Brain pericyte (primary cell): ENCODE results near the gene FHIP1A.

Experiments
- DNase-seq: peaks from one replicate; pipeline ENCODE4 v3.0.0-alpha.2; 2012; ENCODE audit warnings: low read depth, low spot score

FHIP1A gene

DNA sequence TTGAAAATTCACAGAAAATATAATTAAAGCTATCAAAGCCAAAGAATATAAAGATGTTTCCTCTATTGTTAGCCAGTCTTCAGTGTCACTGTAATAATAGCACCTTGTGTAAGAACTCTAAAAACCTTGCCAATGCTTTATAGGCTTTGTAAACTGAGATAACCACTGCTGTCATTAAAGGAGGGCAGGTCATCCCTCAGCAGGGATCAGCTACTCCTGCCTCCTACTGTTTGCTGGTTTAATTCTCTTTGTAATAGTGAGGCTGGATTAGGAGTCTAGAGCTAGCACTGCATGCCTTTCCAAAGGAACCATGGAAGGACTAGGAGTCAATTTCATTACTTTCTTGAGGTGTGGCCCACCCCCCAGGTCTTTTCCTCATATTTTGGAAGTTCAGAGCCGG lies 46.2 kb downstream of the FHIP1A start:
- no peak for DNase-seq

DNA sequence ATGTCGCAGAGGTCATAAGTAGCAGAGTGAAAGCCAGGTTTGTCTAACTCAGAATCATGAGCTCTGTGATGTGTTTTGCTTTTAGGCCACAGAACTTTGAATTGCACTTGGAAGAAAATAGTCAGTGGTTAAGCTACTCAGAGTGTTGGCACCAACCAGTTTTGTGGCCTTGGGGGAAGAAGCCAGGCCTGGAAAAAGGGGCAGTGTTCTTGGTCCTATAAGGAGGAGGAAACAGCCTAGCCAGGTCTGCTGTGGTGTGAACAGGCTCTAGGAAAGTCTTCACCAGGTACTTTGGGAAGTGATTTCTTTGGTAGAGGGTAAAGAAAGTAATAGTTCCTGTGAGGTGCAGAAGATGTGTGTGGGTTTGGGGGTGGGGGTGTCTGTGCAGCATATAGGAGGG lies 49.2 kb downstream of the FHIP1A start:
- no peak for DNase-seq
